Measurements from ENCODE around the gene PTPRU.

Gene PTPRU

GRCh38 chr1:29343476-29343875, 107.2 kb downstream of the PTPRU start:
- no peak for DNase-seq

DNA sequence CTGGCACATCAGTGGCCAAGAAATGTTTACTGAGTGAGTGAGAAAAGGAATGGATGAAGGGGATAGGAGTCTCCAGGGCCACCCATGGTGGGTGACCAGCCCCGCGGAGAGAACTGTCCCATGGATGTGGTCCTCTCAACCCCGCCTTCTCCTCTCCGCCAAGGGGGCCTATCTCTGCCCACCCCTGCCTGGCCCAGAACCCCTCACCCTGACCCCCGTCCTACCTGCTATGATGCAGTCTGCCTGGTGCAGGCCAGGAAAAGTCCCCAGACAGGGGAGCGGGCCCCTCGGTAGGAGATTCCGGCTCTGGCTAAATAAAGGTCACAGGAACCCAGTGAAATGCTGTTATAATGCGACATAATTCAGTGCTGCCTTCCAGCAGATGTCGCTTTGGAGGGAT, 107.6 kb downstream of the PTPRU start:
- DNase-seq: no peak

DNA sequence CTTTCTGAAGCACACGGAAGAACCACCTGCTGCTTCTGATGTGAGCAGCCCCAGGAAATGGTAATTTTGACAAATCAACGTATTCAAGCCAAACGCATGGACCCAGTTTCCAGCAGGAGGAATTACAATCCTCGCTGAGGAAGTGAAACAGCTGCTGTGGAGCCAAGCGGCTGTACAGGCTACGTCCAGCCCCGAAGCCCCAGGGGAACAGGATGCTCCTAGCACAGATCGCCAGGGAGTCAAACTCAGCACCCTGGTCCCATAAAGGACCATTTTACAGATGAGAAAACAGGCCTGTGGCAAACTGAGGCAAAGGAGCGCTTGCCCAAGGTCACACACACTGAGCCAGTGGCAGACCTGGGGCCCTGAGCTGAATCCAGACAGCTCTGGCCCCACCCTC, 108.0 kb downstream of the PTPRU start:
- no peak for DNase-seq

GRCh38 chr1:29346576-29346975, 110.3 kb downstream of the PTPRU start:
- no peak for DNase-seq

- DNase-seq: no peak
Observed at GRCh38 chr1:29349871-29350491, 113.7 kb downstream of the PTPRU start.

- no peak for DNase-seq
Observed at GRCh38 chr1:29352719-29353420, 116.5 kb downstream of the PTPRU start.

- no peak for DNase-seq
Observed at GRCh38 chr1:29354511-29355098, 118.3 kb downstream of the PTPRU start.

DNA sequence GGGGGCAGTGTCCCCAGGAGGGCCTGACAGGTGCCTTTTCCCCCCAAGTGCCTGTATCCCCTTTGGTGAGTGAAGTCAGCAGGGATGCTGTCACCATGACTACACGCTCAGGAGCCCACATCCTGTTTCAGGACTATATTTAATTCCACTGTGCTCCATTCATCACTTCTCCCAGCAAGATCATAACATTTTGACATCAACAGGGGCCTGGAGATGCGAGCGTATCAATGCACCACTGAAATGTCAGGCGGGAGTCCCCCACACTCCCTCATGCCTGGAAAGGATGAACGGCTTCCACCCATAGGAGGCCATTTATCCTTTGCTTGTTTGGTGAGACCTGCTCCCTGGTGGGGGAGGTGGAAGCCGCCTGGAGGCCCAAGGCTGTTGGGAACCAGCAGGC, 119.1 kb downstream of the PTPRU start:
- no peak for DNase-seq

GRCh38 chr1:29356663-29357062, 120.3 kb downstream of the PTPRU start:
- DNase-seq: no peak

- DNase-seq: no peak
Observed at GRCh38 chr1:29357452-29357851, 121.1 kb downstream of the PTPRU start.

GRCh38 chr1:29358183-29358582, 121.9 kb downstream of the PTPRU start:
- no peak for DNase-seq

DNA sequence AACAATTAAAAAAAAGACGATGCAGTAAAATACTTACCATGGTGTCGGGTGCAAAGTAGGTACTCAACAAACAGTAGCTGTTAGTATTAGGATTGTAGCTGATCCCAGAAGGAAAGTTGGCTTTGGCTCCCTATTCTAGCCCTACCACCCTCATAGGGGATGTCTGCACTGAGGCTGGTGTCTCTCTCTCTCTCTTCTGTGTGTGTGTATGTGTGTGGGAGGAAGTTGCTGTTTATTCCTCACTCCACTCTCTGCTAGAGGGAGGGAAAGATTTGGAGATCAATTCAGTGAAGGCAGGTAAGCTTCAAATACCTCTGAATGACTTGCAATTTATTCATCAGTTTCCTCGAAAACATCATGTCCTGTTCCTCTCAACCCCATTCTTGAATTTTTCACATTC, 124.4 kb downstream of the PTPRU start:
- DNase-seq: no peak

GRCh38 chr1:29361686-29362085, 125.4 kb downstream of the PTPRU start:
- DNase-seq: no peak

DNA sequence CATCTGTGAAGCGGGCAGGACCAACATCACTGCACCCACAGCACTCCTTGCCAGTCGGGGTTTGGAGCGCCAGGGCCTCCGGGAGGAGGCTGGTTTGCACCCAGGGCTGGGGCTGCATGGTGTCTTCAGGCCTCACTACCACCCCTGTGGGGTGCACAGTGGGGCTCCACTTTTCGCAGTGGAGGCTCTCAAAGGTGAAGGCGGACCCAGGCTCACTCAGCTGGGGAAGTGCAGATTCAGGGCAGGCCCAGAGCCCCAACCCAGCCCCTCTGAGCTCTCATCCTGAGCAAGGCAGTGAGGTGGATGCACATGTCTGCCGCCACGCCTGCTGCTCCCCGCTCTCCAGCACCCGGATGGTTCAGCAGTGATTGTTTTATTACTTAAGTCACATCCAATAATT, 125.8 kb downstream of the PTPRU start:
- no peak for DNase-seq

- no peak for DNase-seq
Observed at GRCh38 chr1:29362764-29363163, 126.4 kb downstream of the PTPRU start.

- DNase-seq: no peak
Observed at GRCh38 chr1:29363536-29363935, 127.2 kb downstream of the PTPRU start.

DNA sequence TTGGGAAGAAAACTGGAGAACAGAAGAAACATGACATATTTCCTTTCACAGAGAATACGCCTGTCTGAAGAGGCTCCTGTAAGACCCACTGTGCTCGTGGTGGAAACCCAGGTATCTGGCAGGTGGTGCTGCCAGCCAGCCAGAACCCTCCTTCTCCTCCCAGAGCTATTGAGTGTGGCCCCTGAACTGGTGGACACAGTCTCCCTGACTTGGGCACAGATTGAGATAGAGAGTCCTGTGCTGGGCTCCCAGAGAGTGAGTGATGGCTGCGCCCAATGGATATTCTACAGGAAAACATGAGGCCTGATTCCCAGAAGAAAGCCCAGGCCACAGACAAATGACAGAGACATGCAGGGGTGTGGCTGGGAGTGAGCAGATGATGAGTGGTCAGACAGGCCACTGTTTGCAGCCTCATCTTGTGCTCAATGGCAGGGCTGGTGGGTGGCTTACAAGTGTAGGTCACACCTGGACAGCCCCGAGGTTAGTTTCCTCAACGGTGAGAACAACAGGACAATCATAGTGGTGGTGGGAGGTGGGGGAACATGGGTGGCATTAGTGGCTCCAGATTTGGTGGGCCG, 127.9 kb downstream of the PTPRU start:
- no peak for DNase-seq

GRCh38 chr1:29365906-29366670, 129.8 kb downstream of the PTPRU start:
- no peak for DNase-seq

- no peak for DNase-seq
Observed at GRCh38 chr1:29368936-29369932, 132.9 kb downstream of the PTPRU start.

- DNase-seq: no peak
Observed at GRCh38 chr1:29370067-29370466, 133.7 kb downstream of the PTPRU start.

- no peak for DNase-seq
Observed at GRCh38 chr1:29371332-29371731, 135.0 kb downstream of the PTPRU start.

- no peak for DNase-seq
Observed at GRCh38 chr1:29372108-29372507, 135.8 kb downstream of the PTPRU start.

All from right hindlimb (tissue), 1 donor.